Medulla oblongata (tissue), 1 donor: Measurements from ENCODE around the gene COQ4.

Experiments used
- DNase-seq: peaks from one replicate; pipeline ENCODE4 v3.0.0-alpha.2; 2015; ENCODE audit errors: extremely low spot score

The COQ4 gene

GRCh38 chr9:128372784-128373183, 50.1 kb downstream of the COQ4 start:
- DNase-seq = no peak

- peak; percentile 94 for DNase-seq
Observed at GRCh38 chr9:128374221-128374675, 51.6 kb downstream of the COQ4 start.

GRCh38 chr9:128375865-128376264, 53.2 kb downstream of the COQ4 start:
- DNase-seq = no peak

- peak; percentile 81 for DNase-seq
Observed at GRCh38 chr9:128382261-128382660, 59.6 kb downstream of the COQ4 start.

- DNase-seq = peak; percentile 74
Observed at GRCh38 chr9:128383007-128383753, 60.5 kb downstream of the COQ4 start.
